Measurements from ENCODE around the gene CD34. TPM values are rescaled to one million over a fixed set of nuclear protein-coding genes. Genes with fewer than 3 reads are reported as not detected.
A peak's percentile ranks its signal among the peaks of the same experiment; 100 is the strongest.

The CD34 gene
- total RNA-seq, 3 donors from 2014 or later, result 15.7 to 80.6 (median 22.2) TPM

DNA sequence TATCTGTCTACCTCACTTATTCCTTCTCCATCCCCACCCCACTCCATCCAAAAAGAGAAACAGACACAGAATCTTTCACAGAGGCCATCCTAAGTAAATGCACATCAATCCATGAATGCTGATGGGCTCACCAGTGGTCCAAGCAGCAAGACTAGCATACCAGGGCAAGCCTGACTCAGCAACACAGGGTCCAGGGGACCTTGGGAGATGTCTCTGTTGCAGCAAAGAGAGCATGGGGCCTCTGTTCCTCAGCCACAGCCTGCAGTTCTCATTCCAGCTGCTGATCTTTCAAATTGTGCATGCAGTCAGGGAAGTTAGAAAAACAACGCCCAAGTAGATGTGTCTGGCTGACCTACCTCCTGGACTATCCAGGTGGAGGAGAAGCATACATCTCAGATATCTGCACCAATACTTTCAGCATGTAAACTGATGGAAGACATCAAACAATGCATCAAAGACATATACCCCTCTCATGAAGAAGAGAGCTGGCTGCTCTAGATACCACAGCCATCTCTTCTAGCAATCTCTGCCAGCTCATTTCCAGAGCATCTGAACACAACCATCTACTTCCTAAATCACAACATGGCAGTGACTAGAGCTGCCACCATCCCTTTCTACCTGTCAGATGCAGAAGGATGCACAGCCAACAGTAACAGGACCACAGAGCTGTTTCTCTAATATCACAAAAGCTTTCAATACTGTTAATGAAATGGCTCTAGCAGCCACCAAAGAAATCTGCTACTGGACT is 54.5 kb downstream of the CD34 start:
- Histone ChIP-seq H3K27me3 (no peaks in the 10 kb centered on the region), H3K4me1 (peaks cover 0 to 7% of the 10 kb centered on the region in 2 donors), H3K27ac (no peak overlapping the region), H3K4me3 (no peak overlapping the region), H3K36me3 (no peaks in the 10 kb centered on the region), H3K9me3 (no peaks in the 10 kb centered on the region)
- TF ChIP-seq, protein P1, sequence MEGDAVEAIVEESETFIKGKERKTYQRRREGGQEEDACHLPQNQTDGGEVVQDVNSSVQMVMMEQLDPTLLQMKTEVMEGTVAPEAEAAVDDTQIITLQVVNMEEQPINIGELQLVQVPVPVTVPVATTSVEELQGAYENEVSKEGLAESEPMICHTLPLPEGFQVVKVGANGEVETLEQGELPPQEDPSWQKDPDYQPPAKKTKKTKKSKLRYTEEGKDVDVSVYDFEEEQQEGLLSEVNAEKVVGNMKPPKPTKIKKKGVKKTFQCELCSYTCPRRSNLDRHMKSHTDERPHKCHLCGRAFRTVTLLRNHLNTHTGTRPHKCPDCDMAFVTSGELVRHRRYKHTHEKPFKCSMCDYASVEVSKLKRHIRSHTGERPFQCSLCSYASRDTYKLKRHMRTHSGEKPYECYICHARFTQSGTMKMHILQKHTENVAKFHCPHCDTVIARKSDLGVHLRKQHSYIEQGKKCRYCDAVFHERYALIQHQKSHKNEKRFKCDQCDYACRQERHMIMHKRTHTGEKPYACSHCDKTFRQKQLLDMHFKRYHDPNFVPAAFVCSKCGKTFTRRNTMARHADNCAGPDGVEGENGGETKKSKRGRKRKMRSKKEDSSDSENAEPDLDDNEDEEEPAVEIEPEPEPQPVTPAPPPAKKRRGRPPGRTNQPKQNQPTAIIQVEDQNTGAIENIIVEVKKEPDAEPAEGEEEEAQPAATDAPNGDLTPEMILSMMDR (IDR thresholded peaks at IDR 0.05), result no peak
- TF ChIP-seq POLR2A (IDR thresholded peaks at IDR 0.05) (no peak), POLR2AphosphoS5 (IDR thresholded peaks at IDR 0.05) (no peak)
- peak in 1 of 2 donors; percentile 2 for DNase-seq (ENCODE audit: low spot score in 2 of 2)
- intact Hi-C loops (cut with DNase I; ENCODE audit: low total_unique reads), result no loop called here

DNA sequence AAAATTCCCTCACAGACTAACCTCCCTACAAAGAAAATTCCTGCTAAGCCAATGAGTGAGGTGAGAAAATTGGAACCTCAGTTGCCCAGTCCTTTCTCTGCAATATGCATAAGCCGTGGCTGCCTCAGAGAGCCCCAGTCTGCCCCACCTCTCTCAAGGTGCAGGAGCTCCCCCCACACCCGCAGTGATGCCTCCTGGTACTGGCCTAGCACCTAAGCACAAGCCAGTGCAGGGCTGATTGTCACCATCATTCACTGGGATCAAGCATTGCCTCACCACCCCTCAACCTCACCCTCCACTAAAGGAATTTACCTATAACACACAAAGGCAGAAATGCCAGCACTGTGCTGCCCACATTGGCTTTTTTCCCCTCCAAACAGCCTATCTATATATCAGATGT is 56.9 kb downstream of the CD34 start:
- Histone ChIP-seq H3K36me3 (no peaks in the 10 kb centered on the region), H3K4me1 (peaks cover 0 to 7% of the 10 kb centered on the region in 2 donors), H3K9me3 (no peaks in the 10 kb centered on the region), H3K4me3 (no peak overlapping the region), H3K27me3 (no peaks in the 10 kb centered on the region), H3K27ac (peak overlapping the region in 1 of 2 donors; percentile 25)
- intact Hi-C loops (cut with DNase I; ENCODE audit: low total_unique reads), result no loop called here
- TF ChIP-seq POLR2A (IDR thresholded peaks at IDR 0.05) (no peak), POLR2AphosphoS5 (IDR thresholded peaks at IDR 0.05) (no peak)
- TF ChIP-seq, protein P1 (IDR thresholded peaks at IDR 0.05), result no peak
- DNase-seq (ENCODE audit: low spot score in 2 of 2), result no peak

DNA sequence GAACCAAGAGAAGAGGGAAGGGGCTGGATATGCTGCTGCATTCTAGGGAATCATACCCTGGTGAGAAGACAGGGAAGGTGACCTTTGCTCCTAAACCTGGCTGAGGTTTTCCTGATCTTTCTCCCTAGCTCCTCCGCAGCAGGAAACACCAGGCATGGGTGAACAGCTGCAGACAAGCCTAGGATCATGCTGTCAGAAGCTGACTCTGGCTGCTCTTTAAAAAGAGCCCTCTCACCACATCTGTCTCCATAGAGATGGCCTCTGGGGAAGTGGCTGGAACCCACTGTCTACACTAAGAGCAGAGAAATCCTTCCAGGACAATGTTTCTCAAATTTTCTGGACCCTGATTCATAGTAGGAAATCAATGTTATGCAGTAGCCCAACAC is 57.6 kb downstream of the CD34 start:
- H3K4me1 ChIP-seq, result peaks cover 0 to 7% of the 10 kb centered on the region in 2 donors
- H3K9me3 ChIP-seq, result no peaks in the 10 kb centered on the region
- H3K27me3 ChIP-seq, result no peaks in the 10 kb centered on the region
- H3K27ac ChIP-seq, result peak overlapping the region; percentile 22 to 43
- intact Hi-C loops (cut with DNase I; ENCODE audit: low total_unique reads), result no loop called here
- H3K36me3 ChIP-seq, result no peaks in the 10 kb centered on the region
- no peak for DNase-seq (ENCODE audit: low spot score in 2 of 2)
- TF ChIP-seq POLR2AphosphoS5 (IDR thresholded peaks at IDR 0.05) (peak in 1 of 3 donors; percentile 22), POLR2A (IDR thresholded peaks at IDR 0.05) (no peak)
- H3K4me3 ChIP-seq, result no peak overlapping the region

DNA sequence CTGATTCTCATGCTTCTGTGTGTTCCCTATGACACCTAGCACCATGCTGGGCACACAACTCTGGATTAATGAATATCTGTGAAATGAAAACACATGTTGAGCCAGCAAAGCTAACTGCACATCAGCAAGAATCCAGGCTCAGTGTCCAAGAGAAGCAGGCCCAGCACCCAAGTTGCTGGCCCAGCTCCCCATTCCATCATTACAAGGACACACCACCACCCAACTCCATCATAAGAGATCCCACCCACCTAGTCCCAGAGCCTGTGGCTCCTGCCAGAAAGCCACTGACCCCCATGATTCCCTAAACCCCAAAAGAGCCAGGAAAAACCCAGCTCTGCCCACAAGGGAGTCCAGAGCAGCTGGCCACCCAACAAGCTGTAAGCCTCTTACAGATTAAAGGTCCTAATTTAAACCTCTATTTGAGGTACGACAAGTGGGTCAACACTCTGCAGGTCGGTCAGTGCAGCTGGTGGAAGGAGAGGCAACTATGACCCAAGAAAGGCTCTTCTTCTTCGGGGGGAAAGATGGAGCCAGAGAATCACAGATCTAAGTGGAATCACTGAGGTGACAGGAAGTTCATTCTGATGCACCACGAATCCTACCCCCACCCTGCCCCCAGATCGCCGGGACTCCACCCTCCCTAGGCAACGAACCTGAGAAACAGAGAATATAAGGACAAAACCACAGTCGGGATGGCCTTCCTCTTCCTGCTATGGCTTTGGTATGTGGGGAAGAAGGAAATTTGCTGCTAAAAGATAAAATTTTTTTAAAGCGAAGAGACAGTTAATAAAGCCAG is 58.2 kb downstream of the CD34 start:
- DNase-seq (ENCODE audit: low spot score in 2 of 2), result no peak
- Histone ChIP-seq H3K9me3 (no peaks in the 10 kb centered on the region), H3K27me3 (no peaks in the 10 kb centered on the region), H3K27ac (peak overlapping the region; percentile 22 to 43), H3K36me3 (no peaks in the 10 kb centered on the region), H3K4me1 (peaks cover 0 to 7% of the 10 kb centered on the region in 2 donors), H3K4me3 (no peak overlapping the region)
- intact Hi-C loops (cut with DNase I; ENCODE audit: low total_unique reads), result no loop called here
- TF ChIP-seq, protein P1 (IDR thresholded peaks at IDR 0.05), result no peak
- no peak for TF ChIP-seq POLR2A (IDR thresholded peaks at IDR 0.05)
- TF ChIP-seq POLR2AphosphoS5 (IDR thresholded peaks at IDR 0.05), result no peak

DNA sequence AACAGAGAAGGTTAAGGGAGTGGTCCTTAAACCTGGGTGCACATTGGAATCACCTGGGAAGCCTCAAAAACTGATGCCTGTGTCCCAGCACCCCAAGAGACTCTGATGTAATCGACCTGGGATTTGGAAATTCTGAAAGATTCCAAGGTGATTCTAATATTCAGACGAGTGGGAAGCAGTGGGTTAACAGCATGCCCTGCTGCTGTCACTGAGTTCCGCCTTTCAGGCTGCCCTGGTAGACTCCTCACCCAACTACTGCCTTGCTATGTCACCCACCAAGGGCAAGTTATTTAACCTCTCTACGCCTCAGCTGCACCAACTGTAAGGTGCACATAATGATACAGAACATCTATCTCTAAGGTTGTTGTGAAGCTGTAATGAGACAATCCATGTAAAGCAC is 59.2 kb downstream of the CD34 start:
- intact Hi-C loops (cut with DNase I; ENCODE audit: low total_unique reads), result no loop called here
- Histone ChIP-seq H3K36me3 (no peaks in the 10 kb centered on the region), H3K4me3 (no peak overlapping the region), H3K4me1 (peaks cover 0 to 7% of the 10 kb centered on the region in 2 donors), H3K27ac (peak overlapping the region; percentile 43 to 68), H3K27me3 (no peaks in the 10 kb centered on the region), H3K9me3 (no peaks in the 10 kb centered on the region)
- TF ChIP-seq POLR2A (IDR thresholded peaks at IDR 0.05) (no peak), POLR2AphosphoS5 (IDR thresholded peaks at IDR 0.05) (no peak)
- TF ChIP-seq, protein P1 (IDR thresholded peaks at IDR 0.05), result no peak
- DNase-seq (ENCODE audit: low spot score in 2 of 2), result no peak
